ENCODE data around the gene GALNT9.
"Not testable (repeated sequence)": the region's sequence is repeated elsewhere in the genome, so short reads cannot be mapped to it uniquely, and the experiment has no call there.

GALNT9 gene

GRCh38 chr12:132226604-132227003 is 102.8 kb downstream of the GALNT9 start:
- DNase-seq (ENCODE audit: extremely low spot score, insufficient read length, low read depth) (no peak), FAIRE-seq (no peak)

- DNase-seq (ENCODE audit: extremely low spot score, insufficient read length, low read depth) (no peak), FAIRE-seq (no peak)
Measured at GRCh38 chr12:132225214-132225613, 104.2 kb downstream of the GALNT9 start.

DNA sequence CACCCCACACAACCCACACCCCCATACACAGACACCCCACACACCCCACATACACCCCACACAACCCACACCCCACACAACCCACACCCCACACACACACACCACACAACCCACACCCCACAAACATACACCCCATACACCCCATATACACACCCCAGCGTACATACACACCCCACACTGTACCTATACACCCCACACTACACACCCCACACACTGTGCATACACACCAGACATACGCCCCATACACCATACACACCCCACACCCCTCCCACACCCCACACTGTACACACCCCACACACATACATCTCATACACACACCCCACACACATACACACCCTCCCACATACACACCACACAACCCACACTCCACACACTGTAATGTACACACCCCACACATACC is 104.9 kb downstream of the GALNT9 start:
- DNase-seq (ENCODE audit: extremely low spot score, insufficient read length, low read depth) (no peak), FAIRE-seq (no peak)

- DNase-seq (ENCODE audit: extremely low spot score, insufficient read length, low read depth) (no peak), FAIRE-seq (no peak)
Measured at GRCh38 chr12:132222808-132223173, 106.6 kb downstream of the GALNT9 start.

DNA sequence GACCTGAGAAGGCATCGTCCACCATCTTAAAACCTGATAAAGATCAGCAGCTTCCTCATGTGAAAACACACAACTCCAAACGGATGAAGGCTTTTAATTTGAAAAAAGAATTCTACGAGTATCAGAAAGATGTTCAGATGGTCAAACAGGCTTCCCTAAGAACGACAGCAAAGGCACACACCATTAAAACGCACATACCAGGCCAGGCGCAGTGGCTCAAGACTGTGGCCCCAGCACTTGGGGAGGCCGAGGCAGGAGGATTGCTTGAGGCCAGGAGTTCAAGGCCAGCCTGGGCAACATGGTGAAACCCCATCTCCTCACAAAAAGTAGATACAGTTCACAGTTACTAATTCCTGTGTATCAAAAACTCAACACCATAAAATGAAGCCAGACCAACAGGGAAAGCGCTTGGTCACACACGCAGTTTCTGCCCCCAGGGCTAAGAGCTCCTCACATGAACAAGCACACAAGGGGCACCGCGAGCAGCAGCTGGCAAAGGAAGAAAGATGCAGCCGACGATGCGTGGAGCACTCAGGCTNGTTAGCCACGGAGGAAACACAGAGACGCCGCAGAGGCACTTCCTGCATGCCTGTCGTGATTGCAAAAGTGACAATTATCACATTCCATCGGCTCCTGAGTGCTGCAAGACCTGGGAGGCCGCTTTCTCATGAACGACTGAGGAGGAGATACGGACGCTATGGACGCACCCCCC is 107.1 kb downstream of the GALNT9 start:
- DNase-seq (ENCODE audit: extremely low spot score, insufficient read length, low read depth) = no peak
- FAIRE-seq = no peak

- DNase-seq (ENCODE audit: extremely low spot score, insufficient read length, low read depth); FAIRE-seq: not testable (repeated sequence)
Measured at GRCh38 chr12:132219761-132220160, 109.6 kb downstream of the GALNT9 start.

DNA sequence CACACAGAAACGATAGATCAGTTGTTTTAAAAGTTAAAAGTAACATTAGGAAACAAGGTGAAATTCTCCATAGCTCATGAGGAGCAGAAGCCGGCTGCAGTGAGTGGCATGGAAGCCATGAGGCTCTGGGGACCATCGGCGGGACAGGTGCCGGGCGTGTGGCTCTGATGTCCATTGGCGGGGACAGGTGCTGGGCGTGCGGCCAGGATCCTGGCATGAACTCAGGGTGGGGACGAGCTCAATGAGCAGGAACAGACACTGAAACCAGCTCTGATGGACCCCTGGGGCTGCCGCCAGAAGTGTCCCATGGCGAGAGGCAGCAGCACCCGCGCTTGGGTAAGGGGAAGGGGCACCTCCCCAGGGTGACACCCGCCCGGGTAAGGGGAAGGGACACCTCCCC is 110.1 kb downstream of the GALNT9 start:
- no peak for FAIRE-seq
- DNase-seq (ENCODE audit: extremely low spot score, insufficient read length, low read depth) = no peak

DNA sequence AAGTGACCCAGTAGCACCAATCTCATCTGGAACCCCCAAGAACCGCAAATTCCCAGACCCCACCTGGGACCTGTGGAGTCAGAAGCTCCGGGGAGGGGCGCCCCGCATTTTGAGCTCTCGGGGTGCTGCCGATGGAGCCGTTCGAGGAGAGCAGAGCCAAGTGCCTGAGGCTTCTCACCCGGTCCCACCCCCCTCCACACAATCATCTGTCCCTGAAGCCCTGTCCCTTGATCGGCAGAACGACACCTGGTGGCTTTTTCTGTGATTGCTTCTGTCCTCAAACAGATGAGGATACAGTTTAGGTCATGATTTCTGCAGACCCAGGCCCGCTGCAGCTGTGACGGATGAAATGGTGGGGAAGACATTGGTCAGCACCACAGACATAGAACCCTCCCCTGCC is 110.5 kb downstream of the GALNT9 start:
- FAIRE-seq (no peak), DNase-seq (ENCODE audit: extremely low spot score, insufficient read length, low read depth) (no peak)

GRCh38 chr12:132218527-132218875 is 110.9 kb downstream of the GALNT9 start:
- FAIRE-seq (no peak), DNase-seq (ENCODE audit: extremely low spot score, insufficient read length, low read depth) (no peak)

DNA sequence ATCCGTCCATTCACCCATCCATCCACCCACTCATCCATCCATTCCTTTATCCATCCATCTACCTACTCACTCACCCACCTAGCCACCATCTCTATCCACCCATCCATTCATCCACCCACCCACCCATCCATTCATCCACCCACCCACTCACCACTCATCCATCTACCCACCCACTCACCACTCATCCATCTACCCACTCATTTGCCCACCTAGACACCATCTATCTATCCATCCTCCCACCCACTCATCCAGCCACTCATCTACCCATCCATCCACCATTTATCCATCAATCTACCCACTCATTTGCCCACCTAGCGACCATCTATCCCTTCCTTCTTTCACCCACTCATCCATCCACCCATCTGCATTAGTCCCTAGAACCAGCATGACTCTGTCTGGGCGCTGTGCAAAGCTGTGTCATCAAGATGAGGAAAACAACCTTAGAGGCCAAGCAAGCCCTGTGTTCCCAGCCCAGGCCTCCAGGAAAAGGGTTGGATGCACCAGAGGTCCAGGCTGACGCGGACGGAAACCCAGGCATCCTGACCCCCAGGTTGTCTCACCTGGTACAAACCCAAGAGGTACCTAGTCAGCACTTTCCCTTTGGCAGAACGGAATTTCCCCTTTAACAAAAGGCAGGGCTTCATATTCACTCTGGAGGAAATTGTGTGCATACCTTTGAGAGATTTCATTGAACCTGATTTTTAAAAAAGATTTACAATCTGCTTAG is 111.4 kb downstream of the GALNT9 start:
- FAIRE-seq = no peak
- no peak for DNase-seq (ENCODE audit: extremely low spot score, insufficient read length, low read depth)

GRCh38 chr12:132217371-132217770 is 112.0 kb downstream of the GALNT9 start:
- DNase-seq (ENCODE audit: extremely low spot score, insufficient read length, low read depth) (no peak), FAIRE-seq (no peak)

DNA sequence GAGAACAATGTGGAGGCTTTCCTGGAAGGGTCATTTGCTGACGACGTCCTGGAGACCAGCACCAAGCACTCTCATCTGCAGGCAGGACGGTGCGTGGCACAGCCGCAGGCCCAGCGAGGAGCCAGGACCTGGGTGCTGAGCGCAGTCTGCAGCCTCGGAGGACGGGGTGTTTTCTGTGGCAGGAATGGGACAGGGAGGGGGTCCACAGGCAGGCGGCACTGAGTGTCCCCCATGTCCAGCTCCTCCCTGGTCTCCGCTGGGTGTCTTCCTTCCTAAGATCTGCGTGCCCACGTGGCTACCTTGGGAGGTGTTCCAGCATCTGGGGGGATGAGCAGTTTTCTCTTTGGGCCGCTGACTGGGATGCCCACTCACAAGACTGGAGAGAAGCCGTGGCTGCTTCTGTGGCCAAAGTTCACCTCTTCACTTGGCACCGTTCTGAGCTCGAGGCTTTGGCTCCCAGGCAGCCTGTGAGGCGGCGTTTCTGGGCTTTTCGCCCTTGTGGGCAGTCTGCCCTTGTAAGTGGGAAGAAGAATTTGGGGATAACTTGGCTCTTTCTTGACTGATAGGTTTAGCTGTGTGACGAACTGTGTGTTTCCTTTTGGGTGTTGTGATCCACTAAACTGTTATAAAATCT is 112.9 kb downstream of the GALNT9 start:
- no peak for DNase-seq (ENCODE audit: extremely low spot score, insufficient read length, low read depth)
- FAIRE-seq = no peak

DNA sequence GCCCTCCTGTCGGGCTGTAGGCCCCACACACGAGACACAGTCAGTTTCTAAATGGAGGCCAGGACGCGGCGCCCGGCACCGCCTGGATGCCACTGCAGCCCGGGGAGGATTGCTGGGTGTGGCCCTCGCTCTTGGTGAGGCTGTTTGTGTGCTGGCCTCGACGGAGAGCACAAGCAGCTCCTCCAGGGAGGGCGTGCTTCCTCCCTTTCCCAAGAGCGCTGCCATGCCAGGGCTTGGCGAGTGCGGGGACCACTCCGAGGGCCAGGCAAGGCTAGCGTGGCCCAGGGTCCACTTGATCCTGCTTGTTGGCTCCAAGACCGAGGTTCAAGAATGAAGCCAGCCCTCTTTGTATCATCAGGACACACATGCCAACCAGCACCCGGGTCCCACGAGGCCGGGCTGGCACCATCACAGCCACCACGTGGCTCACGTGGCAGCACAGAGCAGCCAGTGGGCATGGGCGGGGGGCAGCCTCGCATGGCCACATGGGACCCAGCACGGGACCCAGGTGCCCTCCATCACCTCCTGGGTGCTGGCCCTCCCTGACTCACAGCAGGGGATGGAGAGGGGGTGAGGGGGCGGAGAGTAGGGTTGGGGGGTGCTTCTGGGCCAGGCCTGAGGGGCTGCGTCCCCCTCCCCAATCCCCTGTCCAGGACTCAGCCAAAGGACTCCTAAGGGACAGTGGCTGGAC is 113.9 kb downstream of the GALNT9 start:
- FAIRE-seq (no peak), DNase-seq (ENCODE audit: extremely low spot score, insufficient read length, low read depth) (no peak)

DNA sequence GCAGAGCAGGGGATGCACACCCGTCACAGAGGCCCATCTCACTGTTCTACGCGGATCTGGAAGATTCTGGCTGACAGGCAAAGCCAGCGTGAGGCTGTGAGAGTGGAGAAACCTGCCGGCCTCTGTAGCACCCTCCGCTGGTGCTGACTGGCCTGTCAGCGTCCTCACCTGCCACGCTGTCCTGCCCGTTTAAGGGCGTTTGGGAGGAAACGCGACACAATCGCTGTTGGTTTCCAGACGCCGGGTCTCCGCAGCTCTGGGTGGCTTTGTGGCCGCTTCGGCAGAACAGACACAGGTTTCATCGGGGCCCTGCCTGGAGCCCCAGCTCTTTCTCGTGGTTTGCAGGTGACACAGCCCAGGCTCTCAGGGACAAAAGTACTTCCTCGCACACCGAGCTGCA is 114.5 kb downstream of the GALNT9 start:
- FAIRE-seq = no peak
- DNase-seq (ENCODE audit: extremely low spot score, insufficient read length, low read depth) = no peak

- DNase-seq (ENCODE audit: extremely low spot score, insufficient read length, low read depth) = no peak
- no peak for FAIRE-seq
Measured at GRCh38 chr12:132214161-132214476, 115.3 kb downstream of the GALNT9 start.

DNA sequence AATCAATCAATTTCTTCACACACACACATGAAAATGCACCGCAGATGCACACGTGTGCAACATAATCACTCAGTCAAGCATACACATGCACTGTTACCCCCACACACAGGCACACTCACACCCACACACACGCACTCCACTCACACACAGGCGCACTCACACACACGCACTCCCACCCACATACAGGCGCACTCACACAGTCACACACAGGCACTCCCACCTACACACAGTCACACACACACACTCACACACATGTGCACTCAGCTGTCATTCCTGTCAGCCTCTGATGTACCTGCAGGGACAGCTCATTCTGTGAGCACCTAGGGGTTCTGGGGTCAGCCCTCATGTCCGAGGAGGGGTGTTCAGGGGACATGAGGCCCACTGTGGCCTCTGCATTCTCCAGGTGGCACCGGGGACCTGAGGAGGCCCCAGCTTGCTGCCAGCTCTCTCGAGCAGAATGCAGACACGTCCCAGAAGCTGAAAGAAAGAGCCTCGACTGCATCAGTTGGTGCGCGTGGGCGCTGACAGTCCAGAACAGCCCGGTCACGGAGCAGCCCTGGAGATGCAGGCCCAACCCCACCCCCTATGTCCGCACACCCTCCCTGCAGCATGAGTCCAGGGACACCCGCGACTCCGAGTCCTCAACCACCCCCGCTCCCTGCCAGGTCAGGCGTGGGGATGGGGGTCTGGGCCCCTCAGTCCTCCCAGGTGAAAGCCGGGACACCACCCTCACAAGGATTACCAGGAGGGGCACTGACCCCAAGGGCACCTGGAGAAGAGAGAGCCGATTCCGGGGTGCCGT is 115.8 kb downstream of the GALNT9 start:
- DNase-seq (ENCODE audit: extremely low spot score, insufficient read length, low read depth) = no peak
- no peak for FAIRE-seq

- DNase-seq (ENCODE audit: extremely low spot score, insufficient read length, low read depth) = no peak
- FAIRE-seq = no peak
Measured at GRCh38 chr12:132211816-132212215, 117.6 kb downstream of the GALNT9 start.

DNA sequence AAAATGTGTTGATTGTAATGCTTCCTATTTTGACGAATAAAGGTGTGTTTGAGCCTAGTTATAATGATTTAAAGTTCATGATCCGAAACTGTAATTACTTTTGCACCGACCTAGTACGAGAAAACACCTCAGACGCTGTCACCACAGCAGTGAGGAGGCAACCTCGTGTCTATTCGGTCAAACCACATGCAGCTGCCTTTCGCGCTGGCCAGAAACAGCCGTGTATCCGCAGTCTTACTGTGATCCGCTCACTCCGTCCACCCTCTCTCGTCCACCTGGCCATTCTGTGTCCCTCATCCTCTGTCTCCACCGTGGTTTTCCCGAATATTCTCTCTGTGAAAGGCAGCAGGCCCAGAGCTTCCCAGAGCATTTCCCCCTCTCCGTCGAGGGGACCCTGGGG is 118.1 kb downstream of the GALNT9 start:
- DNase-seq (ENCODE audit: extremely low spot score, insufficient read length, low read depth) (no peak), FAIRE-seq (no peak)

DNA sequence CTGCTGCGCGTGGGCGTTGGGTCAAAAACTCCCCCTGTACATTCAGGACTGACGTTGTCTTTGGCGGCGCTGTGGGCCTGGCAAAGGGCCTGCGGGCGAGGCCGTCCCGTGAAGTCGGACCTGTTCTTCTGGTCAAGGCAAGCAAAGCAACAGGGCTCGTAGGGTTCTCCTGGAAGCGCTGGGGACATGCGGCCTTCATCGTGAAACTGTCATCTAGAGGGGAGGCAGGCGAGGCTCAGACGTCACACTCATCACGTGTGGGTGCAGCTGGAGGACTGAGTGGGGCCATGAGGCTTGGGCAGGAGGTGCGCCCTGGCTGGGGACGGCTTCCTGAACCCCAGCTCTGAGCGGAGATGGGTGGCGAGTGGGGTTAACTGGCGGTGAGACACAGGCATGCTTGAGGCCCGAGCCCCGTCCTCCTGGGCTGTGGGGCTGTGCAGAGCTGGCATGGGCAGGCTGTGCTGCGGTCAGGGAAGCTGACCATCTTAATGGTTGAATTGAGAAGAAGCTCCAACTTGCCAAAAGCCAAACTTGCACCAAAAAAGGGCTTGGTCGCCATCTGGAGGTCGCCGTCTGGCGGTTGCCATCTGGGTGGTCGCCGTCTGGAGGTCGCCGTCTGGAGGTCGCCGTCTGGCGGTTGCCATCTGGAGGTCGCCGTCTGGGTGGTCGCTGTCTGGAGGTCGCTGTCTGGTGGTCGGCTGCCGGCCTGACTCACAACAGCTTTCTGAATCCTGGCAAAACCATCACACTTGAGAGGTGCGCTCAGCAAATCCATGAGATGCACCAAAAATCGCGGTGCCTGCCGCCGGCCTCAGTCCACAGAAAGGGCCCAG is 119.0 kb downstream of the GALNT9 start:
- FAIRE-seq (no peak), DNase-seq (ENCODE audit: extremely low spot score, insufficient read length, low read depth) (no peak)
